Measurements from ENCODE around the gene ARGLU1.

DNA sequence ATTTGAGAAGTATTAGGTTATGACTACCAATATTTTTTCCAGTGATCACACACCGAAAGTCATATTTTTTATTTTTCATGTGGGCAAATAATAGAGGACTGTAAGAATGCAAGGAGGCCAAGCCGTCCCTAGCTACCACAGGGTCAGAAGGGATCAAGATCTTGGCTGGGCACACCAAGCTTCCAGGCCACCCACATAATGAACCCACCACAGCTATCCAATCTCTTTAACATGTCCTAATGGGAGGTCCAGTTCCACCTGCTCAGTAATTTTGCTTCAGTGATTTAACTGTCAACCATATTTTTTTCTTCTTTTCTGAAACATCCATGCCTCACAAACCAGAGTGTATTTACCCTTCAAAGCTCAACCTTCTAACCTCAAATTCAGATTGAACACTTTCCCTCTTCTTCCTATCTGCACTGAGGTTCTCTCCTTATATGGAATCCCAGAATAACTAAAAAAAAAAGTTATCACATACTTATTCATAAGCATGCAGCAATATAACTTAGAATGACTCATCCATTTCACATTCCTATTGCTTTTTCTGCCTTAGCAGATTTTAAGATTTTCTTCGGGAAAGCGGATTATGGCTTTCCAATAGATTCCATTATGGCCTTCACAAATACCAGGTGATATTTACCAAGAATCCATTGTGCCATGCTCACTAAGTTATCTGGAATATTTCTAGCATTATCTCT, 12.2 kb downstream of the ARGLU1 start:
- TF ChIP-seq, protein P1, sequence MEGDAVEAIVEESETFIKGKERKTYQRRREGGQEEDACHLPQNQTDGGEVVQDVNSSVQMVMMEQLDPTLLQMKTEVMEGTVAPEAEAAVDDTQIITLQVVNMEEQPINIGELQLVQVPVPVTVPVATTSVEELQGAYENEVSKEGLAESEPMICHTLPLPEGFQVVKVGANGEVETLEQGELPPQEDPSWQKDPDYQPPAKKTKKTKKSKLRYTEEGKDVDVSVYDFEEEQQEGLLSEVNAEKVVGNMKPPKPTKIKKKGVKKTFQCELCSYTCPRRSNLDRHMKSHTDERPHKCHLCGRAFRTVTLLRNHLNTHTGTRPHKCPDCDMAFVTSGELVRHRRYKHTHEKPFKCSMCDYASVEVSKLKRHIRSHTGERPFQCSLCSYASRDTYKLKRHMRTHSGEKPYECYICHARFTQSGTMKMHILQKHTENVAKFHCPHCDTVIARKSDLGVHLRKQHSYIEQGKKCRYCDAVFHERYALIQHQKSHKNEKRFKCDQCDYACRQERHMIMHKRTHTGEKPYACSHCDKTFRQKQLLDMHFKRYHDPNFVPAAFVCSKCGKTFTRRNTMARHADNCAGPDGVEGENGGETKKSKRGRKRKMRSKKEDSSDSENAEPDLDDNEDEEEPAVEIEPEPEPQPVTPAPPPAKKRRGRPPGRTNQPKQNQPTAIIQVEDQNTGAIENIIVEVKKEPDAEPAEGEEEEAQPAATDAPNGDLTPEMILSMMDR (optimal IDR thresholded peaks at IDR 0.05 in 1 of 3, IDR thresholded peaks at IDR 0.05 in 1 of 3, conservative IDR thresholded peaks at IDR 0.05 in 1 of 3; ENCODE audit: extremely low read depth in 1 of 3, insufficient read depth in 2 of 3, low read length in 3 of 3) = no peak
- no peak for TF ChIP-seq EZH2 (IDR thresholded peaks at IDR 0.05; ENCODE audit: low read length)
